ENCODE measurements around the gene PGAP2. TPM values are rescaled to one million over a fixed set of nuclear protein-coding genes. Genes with fewer than 3 reads are reported as not detected.

Gene PGAP2
- total and polyA plus RNA-seq, 2 of the 13 experiments (the other 11 are each of a cell fraction or from before 2014, with no cell fraction given): 21.5 to 47.8 TPM

DNA sequence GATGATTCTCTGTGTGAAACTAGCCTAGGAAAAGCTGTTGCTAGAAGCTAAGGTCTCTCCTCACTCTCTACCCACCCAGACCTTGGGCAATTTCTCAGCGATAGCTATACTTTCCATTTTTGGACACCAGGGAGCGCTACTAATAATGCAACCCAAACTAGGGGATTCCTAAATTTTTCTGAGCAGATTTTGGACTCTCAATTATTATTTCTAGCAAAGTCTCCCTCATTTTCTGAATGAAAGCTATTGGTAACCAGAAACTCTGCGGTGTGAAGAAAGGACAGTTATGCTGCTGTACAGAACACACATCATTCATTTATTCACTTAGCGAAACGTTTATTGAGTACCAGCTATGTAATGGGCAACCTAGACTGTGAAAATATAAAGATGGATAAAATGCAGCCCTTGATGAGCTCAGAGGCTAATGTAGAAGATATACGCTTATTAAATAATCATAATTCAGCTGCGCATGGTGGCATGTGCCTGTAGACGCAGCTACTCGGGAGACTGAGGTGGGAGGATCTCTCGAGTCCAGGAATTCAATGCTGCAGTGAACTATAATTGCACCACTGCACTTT is 41.0 kb downstream of the PGAP2 start (continued):
- TF ChIP-seq, protein P1, sequence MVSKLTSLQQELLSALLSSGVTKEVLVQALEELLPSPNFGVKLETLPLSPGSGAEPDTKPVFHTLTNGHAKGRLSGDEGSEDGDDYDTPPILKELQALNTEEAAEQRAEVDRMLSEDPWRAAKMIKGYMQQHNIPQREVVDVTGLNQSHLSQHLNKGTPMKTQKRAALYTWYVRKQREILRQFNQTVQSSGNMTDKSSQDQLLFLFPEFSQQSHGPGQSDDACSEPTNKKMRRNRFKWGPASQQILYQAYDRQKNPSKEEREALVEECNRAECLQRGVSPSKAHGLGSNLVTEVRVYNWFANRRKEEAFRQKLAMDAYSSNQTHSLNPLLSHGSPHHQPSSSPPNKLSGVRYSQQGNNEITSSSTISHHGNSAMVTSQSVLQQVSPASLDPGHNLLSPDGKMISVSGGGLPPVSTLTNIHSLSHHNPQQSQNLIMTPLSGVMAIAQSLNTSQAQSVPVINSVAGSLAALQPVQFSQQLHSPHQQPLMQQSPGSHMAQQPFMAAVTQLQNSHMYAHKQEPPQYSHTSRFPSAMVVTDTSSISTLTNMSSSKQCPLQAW (CRISPR knock-in tag; IDR thresholded peaks at IDR 0.05): no peak
- TF ChIP-seq SP5 (CRISPR knock-in tag; IDR thresholded peaks at IDR 0.05; ENCODE audit: borderline replicate concordance, low read depth) (no peak), RAD21 (CRISPR knock-in tag; IDR thresholded peaks at IDR 0.05) (peak; percentile 63; the same call in 1 of the 2 replicates), SALL2 (CRISPR knock-in tag; IDR thresholded peaks at IDR 0.05) (no peak), KDM2A (CRISPR knock-in tag; IDR thresholded peaks at IDR 0.05; ENCODE audit: borderline replicate concordance, low read depth) (no peak), CHD4 (IDR thresholded peaks at IDR 0.05; ENCODE audit: borderline replicate concordance, low read length) (no peak), TEAD3 (CRISPR knock-in tag; optimal IDR thresholded peaks at IDR 0.05; ENCODE audit: borderline replicate concordance) (no peak), ZNF33B (CRISPR knock-in tag; IDR thresholded peaks at IDR 0.05) (no peak), CBX2 (IDR thresholded peaks at IDR 0.05; ENCODE audit: low read depth, low read length) (no peak), CBX2 (CRISPR knock-in tag; IDR thresholded peaks at IDR 0.05; ENCODE audit: low read depth) (no peak), NPAS2 (CRISPR knock-in tag; IDR thresholded peaks at IDR 0.05; ENCODE audit: borderline replicate concordance) (no peak), SMYD3 (CRISPR knock-in tag; IDR thresholded peaks at IDR 0.05) (no peak), MEIS1 (CRISPR knock-in tag; IDR thresholded peaks at IDR 0.05; ENCODE audit: borderline replicate concordance) (no peak)
- TF ChIP-seq, protein P2, sequence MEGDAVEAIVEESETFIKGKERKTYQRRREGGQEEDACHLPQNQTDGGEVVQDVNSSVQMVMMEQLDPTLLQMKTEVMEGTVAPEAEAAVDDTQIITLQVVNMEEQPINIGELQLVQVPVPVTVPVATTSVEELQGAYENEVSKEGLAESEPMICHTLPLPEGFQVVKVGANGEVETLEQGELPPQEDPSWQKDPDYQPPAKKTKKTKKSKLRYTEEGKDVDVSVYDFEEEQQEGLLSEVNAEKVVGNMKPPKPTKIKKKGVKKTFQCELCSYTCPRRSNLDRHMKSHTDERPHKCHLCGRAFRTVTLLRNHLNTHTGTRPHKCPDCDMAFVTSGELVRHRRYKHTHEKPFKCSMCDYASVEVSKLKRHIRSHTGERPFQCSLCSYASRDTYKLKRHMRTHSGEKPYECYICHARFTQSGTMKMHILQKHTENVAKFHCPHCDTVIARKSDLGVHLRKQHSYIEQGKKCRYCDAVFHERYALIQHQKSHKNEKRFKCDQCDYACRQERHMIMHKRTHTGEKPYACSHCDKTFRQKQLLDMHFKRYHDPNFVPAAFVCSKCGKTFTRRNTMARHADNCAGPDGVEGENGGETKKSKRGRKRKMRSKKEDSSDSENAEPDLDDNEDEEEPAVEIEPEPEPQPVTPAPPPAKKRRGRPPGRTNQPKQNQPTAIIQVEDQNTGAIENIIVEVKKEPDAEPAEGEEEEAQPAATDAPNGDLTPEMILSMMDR (CRISPR knock-in tag; IDR thresholded peaks at IDR 0.05): peak; percentile 70
- TF ChIP-seq, protein P3, sequence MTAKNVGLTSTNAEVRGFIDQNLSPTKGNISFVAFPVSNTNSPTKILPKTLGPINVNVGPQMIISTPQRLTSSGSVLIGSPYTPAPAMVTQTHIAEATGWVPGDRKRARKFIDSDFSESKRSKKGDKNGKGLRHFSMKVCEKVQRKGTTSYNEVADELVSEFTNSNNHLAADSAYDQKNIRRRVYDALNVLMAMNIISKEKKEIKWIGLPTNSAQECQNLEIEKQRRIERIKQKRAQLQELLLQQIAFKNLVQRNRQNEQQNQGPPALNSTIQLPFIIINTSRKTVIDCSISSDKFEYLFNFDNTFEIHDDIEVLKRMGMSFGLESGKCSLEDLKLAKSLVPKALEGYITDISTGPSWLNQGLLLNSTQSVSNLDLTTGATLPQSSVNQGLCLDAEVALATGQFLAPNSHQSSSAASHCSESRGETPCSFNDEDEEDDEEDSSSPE (CRISPR knock-in tag; IDR thresholded peaks at IDR 0.05): no peak
- TF ChIP-seq, protein P4, sequence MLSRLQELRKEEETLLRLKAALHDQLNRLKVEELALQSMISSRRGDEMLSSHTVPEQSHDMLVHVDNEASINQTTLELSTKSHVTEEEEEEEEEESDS (CRISPR knock-in tag; IDR thresholded peaks at IDR 0.05; ENCODE audit: borderline replicate concordance): no peak

Measured in HepG2 (cell line).